Activated CD4-positive, alpha-beta memory T cell treated with anti-CD3 and anti-CD28 coated beads for 36 hours (primary cell): ENCODE results near the gene PEA15. TPM values are rescaled to one million over a fixed set of nuclear protein-coding genes. Genes with fewer than 3 reads are reported as not detected.

Experiments
- CTCF ChIA-PET: fragments of 350-600 bp; sonication (Branson Sonifier 250); formaldehyde crosslinking; loops from one replicate; lab custom pipeline; 2021; ENCODE audit warnings: antibody characterized with exemption, inconsistent platforms; lab: Charles Lee
- POLR2A ChIA-PET: fragments of 350-600 bp; sonication (Branson Sonifier 250); formaldehyde crosslinking; loops from one replicate; lab custom pipeline; 2021; ENCODE audit warnings: antibody characterized with exemption; lab: Charles Lee
- DNase-seq: peaks from one replicate; pipeline ENCODE4 v3.0.0-alpha.2; 2020
- H3K27ac Mint-ChIP-seq: one replicate; pipeline ENCODE4 v1.8.0; 2021; ENCODE audit warnings: mixed read lengths
- H3K27me3 Mint-ChIP-seq: one replicate; pipeline ENCODE4 v1.8.0; 2021; ENCODE audit warnings: mixed read lengths
- H3K36me3 Mint-ChIP-seq: one replicate; pipeline ENCODE4 v1.8.0; 2021; ENCODE audit warnings: mixed read lengths
- H3K4me1 Mint-ChIP-seq: one replicate; pipeline ENCODE4 v1.8.0; 2021; ENCODE audit warnings: low read depth, mixed read lengths
- H3K4me3 Mint-ChIP-seq: one replicate; pipeline ENCODE4 v1.8.0; 2021; ENCODE audit warnings: mild to moderate bottlenecking, mixed read lengths
- H3K9me3 Mint-ChIP-seq: one replicate; pipeline ENCODE4 v1.8.0; 2021; ENCODE audit warnings: mixed read lengths
- intact Hi-C: fragments of 100-400 bp; cut with micrococcal nuclease; formaldehyde crosslinking; loops from one replicate; pipeline ENCODE4 v1.15.1; 2023
- total RNA-seq, 2 experiments: library from RNA; stranded (reverse); gene quantifications; one replicate each; pipeline ENCODE4 v1.2.3, GENCODE V29; 2021

PEA15 gene
- total RNA-seq, 2 experiments from 2014 or later = 51.8 to 51.9 TPM

- Mint-ChIP-seq H3K4me1 (no peaks in the 10 kb centered on the region), H3K36me3 (no peaks in the 10 kb centered on the region), H3K4me3 (no peak overlapping the region), H3K27ac (no peak overlapping the region), H3K9me3 (no peaks in the 10 kb centered on the region), H3K27me3 (peaks cover 3% of the 10 kb centered on the region)
- ChIA-PET POLR2A (no interaction called here), CTCF (no interaction called here)
- intact Hi-C loops = no loop called here
- no peak for DNase-seq
Observed at GRCh38 chr1:160186729-160187128, 18.5 kb upstream of the PEA15 start.

- H3K27me3 Mint-ChIP-seq = peaks cover 3% of the 10 kb centered on the region
- ChIA-PET CTCF (interaction anchor here (0.8 kb wide), 1 partner anchor 104 kb away, joined by 3 read pairs; no protein-coding TSS in a partner anchor), POLR2A (no interaction called here)
- H3K4me1 Mint-ChIP-seq = no peaks in the 10 kb centered on the region
- no peak overlapping the region for H3K4me3 Mint-ChIP-seq
- H3K27ac Mint-ChIP-seq = no peak overlapping the region
- no peak for DNase-seq
- H3K36me3 Mint-ChIP-seq = no peaks in the 10 kb centered on the region
- no peaks in the 10 kb centered on the region for H3K9me3 Mint-ChIP-seq
- intact Hi-C loops = no loop called here
Observed at GRCh38 chr1:160187407-160187806, 17.8 kb upstream of the PEA15 start.

GRCh38 chr1:160188341-160188740 is 16.8 kb upstream of the PEA15 start:
- ChIA-PET POLR2A (no interaction called here), CTCF (interaction anchor here (6.0 kb wide), 1 partner anchor 63 kb away, joined by 57 read pairs; no protein-coding TSS in a partner anchor)
- no peaks in the 10 kb centered on the region for H3K4me1 Mint-ChIP-seq
- no peaks in the 10 kb centered on the region for H3K9me3 Mint-ChIP-seq
- peaks cover 2% of the 10 kb centered on the region for H3K27me3 Mint-ChIP-seq
- DNase-seq = no peak
- H3K4me3 Mint-ChIP-seq = no peak overlapping the region
- no peaks in the 10 kb centered on the region for H3K36me3 Mint-ChIP-seq
- H3K27ac Mint-ChIP-seq = no peak overlapping the region
- intact Hi-C loops = no loop called here

- no peak within 1 kb of the TSS for H3K27ac Mint-ChIP-seq
- POLR2A ChIA-PET = no interaction called here
- peaks cover 2% of the 10 kb centered on the region for H3K27me3 Mint-ChIP-seq
- H3K9me3 Mint-ChIP-seq = no peaks in the 10 kb centered on the region
- CTCF ChIA-PET = interaction anchor here (1.0 to 6.0 kb wide), 6 partner anchors 10 to 187 kb away, joined by 3 to 156 read pairs (median 6); no protein-coding TSS in a partner anchor
- no peaks in the 10 kb centered on the region for H3K36me3 Mint-ChIP-seq
- DNase-seq = no peak
- H3K4me1 Mint-ChIP-seq = no peaks in the 10 kb centered on the region
- H3K4me3 Mint-ChIP-seq = no peak within 1 kb of the TSS
- intact Hi-C loops = no loop called here
Observed at GRCh38 chr1:160189649-160190625, 15.2 kb upstream of the PEA15 start, which contains the start of gene CASQ1. Gene CASQ1 (plus strand): TSS chr1:160190575. CDS start chr1:160190752, 177 bp downstream.

- POLR2A ChIA-PET = interaction anchor here (0.9 kb wide), 1 partner anchor 62 kb away, joined by 3 read pairs; no protein-coding TSS in a partner anchor
- H3K4me3 Mint-ChIP-seq = no peak overlapping the region
- H3K27ac Mint-ChIP-seq = no peak overlapping the region
- H3K9me3 Mint-ChIP-seq = no peaks in the 10 kb centered on the region
- peaks cover 2% of the 10 kb centered on the region for H3K27me3 Mint-ChIP-seq
- intact Hi-C loops = loop anchor here (2.0 kb wide), 2 partner anchors 71 to 91 kb away; partner anchors contain the start of gene DCAF8
- CTCF ChIA-PET = interaction anchor here (0.9 to 6.0 kb wide), 15 partner anchors 11 to 184 kb away, joined by 3 to 156 read pairs (median 5); no protein-coding TSS in a partner anchor
- H3K36me3 Mint-ChIP-seq = no peaks in the 10 kb centered on the region
- DNase-seq = no peak
- H3K4me1 Mint-ChIP-seq = no peaks in the 10 kb centered on the region
Observed at GRCh38 chr1:160191756-160192155, 13.4 kb upstream of the PEA15 start.

GRCh38 chr1:160192234-160192633 is 12.9 kb upstream of the PEA15 start:
- intact Hi-C loops = loop anchor here (2.0 kb wide), 2 partner anchors 71 to 91 kb away; partner anchors contain the start of gene DCAF8
- Mint-ChIP-seq H3K4me1 (no peaks in the 10 kb centered on the region), H3K36me3 (no peaks in the 10 kb centered on the region), H3K27me3 (no peaks in the 10 kb centered on the region), H3K27ac (no peak overlapping the region), H3K4me3 (no peak overlapping the region), H3K9me3 (no peaks in the 10 kb centered on the region)
- no peak for DNase-seq
- ChIA-PET POLR2A (interaction anchor here (0.9 kb wide), 1 partner anchor 62 kb away, joined by 3 read pairs; no protein-coding TSS in a partner anchor), CTCF (interaction anchor here (0.9 to 6.0 kb wide), 20 partner anchors 11 to 184 kb away, joined by 3 to 156 read pairs (median 5); no protein-coding TSS in a partner anchor)

GRCh38 chr1:160193091-160193819 is 11.9 kb upstream of the PEA15 start:
- Mint-ChIP-seq H3K27ac (no peak overlapping the region), H3K9me3 (no peaks in the 10 kb centered on the region), H3K4me1 (no peaks in the 10 kb centered on the region), H3K4me3 (no peak overlapping the region), H3K36me3 (no peaks in the 10 kb centered on the region), H3K27me3 (no peaks in the 10 kb centered on the region)
- CTCF ChIA-PET = interaction anchor here (0.6 to 6.0 kb wide), 27 partner anchors 10 to 186 kb away, joined by 3 to 156 read pairs (median 4); partner anchors contain the start of gene PEX19
- intact Hi-C loops = loop anchor here (1.0 to 2.0 kb wide), 5 partner anchors 59 to 183 kb away; partner anchors contain the start of gene DCAF8
- peak; percentile 86 for DNase-seq
- POLR2A ChIA-PET = interaction anchor here (0.7 to 1.1 kb wide), 2 partner anchors 50 to 98 kb away, joined by 3 read pairs; no protein-coding TSS in a partner anchor

GRCh38 chr1:160193832-160194736 is 11.1 kb upstream of the PEA15 start:
- Mint-ChIP-seq H3K9me3 (no peaks in the 10 kb centered on the region), H3K27ac (no peak overlapping the region), H3K36me3 (no peaks in the 10 kb centered on the region), H3K4me1 (no peaks in the 10 kb centered on the region), H3K4me3 (no peak overlapping the region), H3K27me3 (no peaks in the 10 kb centered on the region)
- CTCF ChIA-PET = interaction anchor here (0.6 to 6.0 kb wide), 27 partner anchors 9 to 185 kb away, joined by 3 to 156 read pairs (median 5); partner anchors contain the start of gene PEX19
- POLR2A ChIA-PET = interaction anchor here (0.7 to 1.1 kb wide), 2 partner anchors 49 to 97 kb away, joined by 3 read pairs; no protein-coding TSS in a partner anchor
- intact Hi-C loops = loop anchor here (1.0 to 2.0 kb wide), 5 partner anchors 58 to 182 kb away; partner anchors contain the start of gene DCAF8
- no peak for DNase-seq

- DNase-seq = no peak
- no peak overlapping the region for H3K4me3 Mint-ChIP-seq
Observed at GRCh38 chr1:160194737-160195059, 10.5 kb upstream of the PEA15 start.

GRCh38 chr1:160196143-160196542 is 9.0 kb upstream of the PEA15 start:
- no peaks in the 10 kb centered on the region for H3K27me3 Mint-ChIP-seq
- H3K4me3 Mint-ChIP-seq = no peak overlapping the region
- POLR2A ChIA-PET = no interaction called here
- CTCF ChIA-PET = interaction anchor here (0.7 to 10.5 kb wide), 5 partner anchors 24 to 96 kb away, joined by 3 to 70 read pairs (median 5); no protein-coding TSS in a partner anchor
- H3K9me3 Mint-ChIP-seq = no peaks in the 10 kb centered on the region
- DNase-seq = no peak
- no peaks in the 10 kb centered on the region for H3K36me3 Mint-ChIP-seq
- no peak overlapping the region for H3K27ac Mint-ChIP-seq
- intact Hi-C loops = no loop called here
- no peaks in the 10 kb centered on the region for H3K4me1 Mint-ChIP-seq

More at GRCh38 chr1:160194737-160195059, 10.5 kb upstream of the PEA15 start:
- ChIA-PET CTCF (interaction anchor here (1.0 to 1.7 kb wide), 3 partner anchors 57 to 182 kb away, joined by 3 to 20 read pairs (median 5); no protein-coding TSS in a partner anchor), POLR2A (no interaction called here)
- Mint-ChIP-seq H3K9me3 (no peaks in the 10 kb centered on the region), H3K36me3 (no peaks in the 10 kb centered on the region), H3K4me1 (no peaks in the 10 kb centered on the region), H3K27ac (no peak overlapping the region), H3K27me3 (no peaks in the 10 kb centered on the region)
- intact Hi-C loops = no loop called here
